Panc1 (cell line): ENCODE data around the gene FBRSL1. TPM values are rescaled to one million over a fixed set of nuclear protein-coding genes. Genes with fewer than 3 reads are reported as not detected.

Source experiments
- ATAC-seq: fragments of 200-7000 bp; cut with Tn5 transposase; 2 replicates; pipeline ENCODE4 v1.9.1; 2020; ENCODE audit warnings: mild to moderate bottlenecking, moderate library complexity
- BruUV-seq: library from RNA; stranded (reverse); fragments of 400-500 nt; replicated peaks from 2 replicates; lab custom pipeline; 2021; lab: Mats Ljungman, UMichigan
- CTCF ChIA-PET: fragments of 300-600 bp; sonication (Branson Sonifier 250); formaldehyde crosslinking; loops from one replicate; lab custom pipeline; 2022; ENCODE audit warnings: antibody characterized with exemption; lab: Charles Lee
- POLR2A ChIA-PET: fragments of 300-600 bp; sonication (Branson Sonifier 250); formaldehyde crosslinking; loops from one replicate; lab custom pipeline; 2022; ENCODE audit warnings: antibody characterized with exemption; lab: Charles Lee
- DNase-seq: peaks from one replicate; pipeline ENCODE4 v3.0.0-alpha.2; 2010; ENCODE audit warnings: low read depth, low spot score
- H3K27ac ChIP-seq: 2 replicates; pipeline ENCODE4 v1.5.1; 2011; ENCODE audit warnings: mild to moderate bottlenecking, low read length, inconsistent platforms
- H3K27me3 ChIP-seq: fragments of 200-500 bp; sonication (Bioruptor generic); 2 replicates; pipeline ENCODE4 v1.6.0; 2014; ENCODE audit warnings: low read length, inconsistent platforms; ENCODE audit not compliant: control insufficient read depth, insufficient read depth
- H3K36me3 ChIP-seq: fragments of 200-500 bp; sonication (Bioruptor generic); 2 replicates; pipeline ENCODE4 v1.5.1; 2014; ENCODE audit warnings: inconsistent platforms, mild to moderate bottlenecking, low read length, moderate library complexity; ENCODE audit not compliant: control insufficient read depth, insufficient read depth
- H3K4me1 ChIP-seq: 2 replicates; pipeline ENCODE4 v1.5.1; 2011; ENCODE audit warnings: inconsistent platforms, mild to moderate bottlenecking, low read length, moderate library complexity; ENCODE audit not compliant: control insufficient read depth, insufficient read depth
- H3K4me3 ChIP-seq, 2 experiments: 2 replicates each; pipeline ENCODE4 v1.5.1; 2011 to 2012; ENCODE audit warnings: low read depth in 2 of 2, low read length in 2 of 2, mild to moderate bottlenecking in 2 of 2, inconsistent platforms in 1 of 2, moderate library complexity in 1 of 2
- H3K9me3 ChIP-seq: fragments of 200-500 bp; sonication (Bioruptor generic); 2 replicates; pipeline ENCODE4 v1.5.1; 2014; ENCODE audit warnings: low read depth, mild to moderate bottlenecking, inconsistent platforms, low read length, moderate library complexity; ENCODE audit not compliant: control insufficient read depth, insufficient read depth
- CTCF ChIP-seq: fragments of 450-650 bp; IDR thresholded peaks from 2 replicates; pipeline ENCODE4 v1.5.1; 2017; ENCODE audit warnings: mild to moderate bottlenecking
- POLR2AphosphoS5 ChIP-seq: IDR thresholded peaks from 2 replicates; pipeline ENCODE4 v1.6.1; 2012; ENCODE audit warnings: mild to moderate bottlenecking, low read depth, low read length, moderate library complexity
- REST ChIP-seq, 2 experiments: IDR thresholded peaks; 2 replicates each; pipeline ENCODE4 v1.6.1; 2011 to 2012; ENCODE audit warnings: low read depth in 2 of 2, control low read depth in 1 of 2, low read length in 1 of 2, mild to moderate bottlenecking in 1 of 2, moderate library complexity in 1 of 2; ENCODE audit not compliant: insufficient read depth in 1 of 2
- SIN3A ChIP-seq: IDR thresholded peaks from 2 replicates; pipeline ENCODE4 v1.6.1; 2012; ENCODE audit warnings: low read depth, mild to moderate bottlenecking, low read length, moderate library complexity, borderline replicate concordance; ENCODE audit not compliant: insufficient read depth
- TCF7L2 ChIP-seq: IDR thresholded peaks from 2 replicates; pipeline ENCODE4 v1.6.1; 2011; ENCODE audit warnings: mild to moderate bottlenecking, low read depth, low read length, inconsistent platforms
- in situ Hi-C: cut with HindIII; loops from 2 replicates; pipeline ENCODE4 v1.10.0; 2016; ENCODE audit warnings: low sequenced_read_pairs, low pct_unique_long_range_greater_than_20kb
- intact Hi-C: fragments of 100-400 bp; cut with micrococcal nuclease; formaldehyde crosslinking; loops from one replicate; pipeline ENCODE4 v1.10.0; 2022; ENCODE audit not compliant: unreplicated experiment
- total RNA-seq: library from RNA; stranded (reverse); gene quantifications from one replicate; pipeline ENCODE4 v1.2.1, GENCODE V29; 2021; ENCODE audit not compliant: unreplicated experiment

Gene FBRSL1
- total RNA-seq, 1 experiment from 2014 or later: 104 TPM

GRCh38 chr12:132481771-132482745 lies 7.9 kb upstream of the FBRSL1 start:
- Histone ChIP-seq H3K9me3 (no peaks in the 10 kb centered on the region), H3K4me1 (no peaks in the 10 kb centered on the region), H3K4me3 (no peak overlapping the region), H3K27me3 (no peaks in the 10 kb centered on the region), H3K27ac (no peak overlapping the region), H3K36me3 (no peaks in the 10 kb centered on the region)
- in situ Hi-C loops: no loop called here
- ChIA-PET POLR2A (no interaction called here), CTCF (no interaction called here)
- ATAC-seq (no peak), DNase-seq (no peak)
- TF ChIP-seq CTCF (no peak), TCF7L2 (no peak), SIN3A (no peak), POLR2AphosphoS5 (no peak), REST (IDR thresholded peaks at IDR 0.05; ENCODE audit: insufficient read depth in 1 of 2, low read depth in 2 of 2, low read length in 1 of 2) (no peak)
- intact Hi-C loops: no loop called here
- BruUV-seq: no TSS peak

DNA sequence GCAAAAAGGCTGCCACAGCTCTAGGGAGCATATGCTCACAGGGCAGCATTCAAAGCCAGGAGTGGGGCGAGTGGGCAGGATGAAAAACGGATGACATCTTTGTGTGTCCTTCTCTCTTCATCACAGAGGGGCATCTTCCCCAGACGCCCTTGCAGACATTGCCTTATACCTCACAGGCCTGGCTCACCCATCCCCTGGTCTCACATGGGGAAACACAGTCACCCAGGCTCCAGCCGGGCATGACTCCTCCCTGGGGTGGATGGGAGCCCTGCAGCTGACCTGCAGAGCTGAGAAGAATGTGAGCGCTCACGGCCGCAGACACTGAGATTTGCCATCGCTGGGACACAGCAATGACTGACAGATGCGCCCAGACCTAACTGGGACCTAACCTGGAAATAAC lies 7.2 kb upstream of the FBRSL1 start:
- in situ Hi-C loops: no loop called here
- ATAC-seq (no peak), DNase-seq (no peak)
- intact Hi-C loops: no loop called here
- CTCF ChIA-PET: no interaction called here
- Histone ChIP-seq H3K9me3 (no peaks in the 10 kb centered on the region), H3K36me3 (no peaks in the 10 kb centered on the region), H3K4me3 (no peak overlapping the region), H3K27me3 (no peaks in the 10 kb centered on the region), H3K4me1 (no peaks in the 10 kb centered on the region), H3K27ac (no peak overlapping the region)
- POLR2A ChIA-PET: no interaction called here
- BruUV-seq: no TSS peak
- TF ChIP-seq CTCF (no peak), TCF7L2 (no peak), POLR2AphosphoS5 (no peak), SIN3A (no peak), REST (IDR thresholded peaks at IDR 0.05; ENCODE audit: insufficient read depth in 1 of 2, low read depth in 2 of 2, low read length in 1 of 2) (no peak)
